Omental fat pad (tissue), 4 donors: ENCODE results near the gene NOPCHAP1. TPM values are rescaled to one million over a fixed set of nuclear protein-coding genes. Genes with fewer than 3 reads are reported as not detected.

Source experiments
- ATAC-seq: fragments of 150-250 bp; one replicate; pipeline ENCODE4 v1.9.1; 2016; ENCODE audit warnings: mild to moderate bottlenecking, moderate library complexity; ENCODE audit not compliant: low FRiP score
- DNase-seq: peaks from one replicate; pipeline ENCODE4 v3.0.0-alpha.2; 2019; ENCODE audit warnings: low spot score
- total RNA-seq, 4 donors: library from RNA; depleted of rRNA; stranded (reverse); fragments of >200 nt; gene quantifications; one replicate each; pipeline ENCODE4 v1.1.0, GENCODE V29; 2016
- TF ChIP-seq, protein P1 (sequence below), 3 donors: fragments of 450-650 bp; IDR thresholded peaks; one replicate each; pipeline ENCODE4 v1.5.1; 2016 to 2017; ENCODE audit warnings: antibody characterized with exemption in 3 of 3, mild to moderate bottlenecking in 3 of 3, moderate library complexity in 2 of 3

The NOPCHAP1 gene
- total RNA-seq, 4 donors from 2014 or later = 3.8 to 9.8 (median 6.4) TPM

- DNase-seq (no peak), ATAC-seq (no peak)
- TF ChIP-seq, protein P1, sequence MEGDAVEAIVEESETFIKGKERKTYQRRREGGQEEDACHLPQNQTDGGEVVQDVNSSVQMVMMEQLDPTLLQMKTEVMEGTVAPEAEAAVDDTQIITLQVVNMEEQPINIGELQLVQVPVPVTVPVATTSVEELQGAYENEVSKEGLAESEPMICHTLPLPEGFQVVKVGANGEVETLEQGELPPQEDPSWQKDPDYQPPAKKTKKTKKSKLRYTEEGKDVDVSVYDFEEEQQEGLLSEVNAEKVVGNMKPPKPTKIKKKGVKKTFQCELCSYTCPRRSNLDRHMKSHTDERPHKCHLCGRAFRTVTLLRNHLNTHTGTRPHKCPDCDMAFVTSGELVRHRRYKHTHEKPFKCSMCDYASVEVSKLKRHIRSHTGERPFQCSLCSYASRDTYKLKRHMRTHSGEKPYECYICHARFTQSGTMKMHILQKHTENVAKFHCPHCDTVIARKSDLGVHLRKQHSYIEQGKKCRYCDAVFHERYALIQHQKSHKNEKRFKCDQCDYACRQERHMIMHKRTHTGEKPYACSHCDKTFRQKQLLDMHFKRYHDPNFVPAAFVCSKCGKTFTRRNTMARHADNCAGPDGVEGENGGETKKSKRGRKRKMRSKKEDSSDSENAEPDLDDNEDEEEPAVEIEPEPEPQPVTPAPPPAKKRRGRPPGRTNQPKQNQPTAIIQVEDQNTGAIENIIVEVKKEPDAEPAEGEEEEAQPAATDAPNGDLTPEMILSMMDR (IDR thresholded peaks at IDR 0.05) = no peak
These were observed 46.7 kb downstream of the NOPCHAP1 start for GRCh38 chr12:105032703-105033357.

GRCh38 chr12:105033851-105034250 lies 47.7 kb downstream of the NOPCHAP1 start:
- ATAC-seq (no peak), DNase-seq (no peak)
- TF ChIP-seq, protein P1 (IDR thresholded peaks at IDR 0.05) = no peak

Other genes with a start within 250 kb of the NOPCHAP1 start
- gene SLC41A2, start 28.0 kb upstream of the NOPCHAP1 start, total RNA-seq = 10 to 100 TPM; 38.6 to 67.4 (median 60.0) TPM
- gene ALDH1L2, start 98.1 kb downstream of the NOPCHAP1 start, total RNA-seq = 10 to 100 TPM in 1 of 4 donors, 1 to 10 TPM in 3; 3.7 to 22.4 (median 5.2) TPM
- gene WASHC4, start 121.4 kb downstream of the NOPCHAP1 start, total RNA-seq = 100 to 1,000 TPM in 1 of 4 donors, 10 to 100 TPM in 3; 43.9 to 130 (median 58.4) TPM
- gene APPL2, start 249.9 kb downstream of the NOPCHAP1 start, total RNA-seq = 10 to 100 TPM; 39.9 to 67.5 (median 59.1) TPM